PC-3 (cell line): ENCODE data around the gene LAMA2.

Source experiments
- CTCF ChIP-seq: fragments of 300-600 bp; sonication (generic); conservative IDR thresholded peaks from 2 replicates; pipeline ENCODE4 v1.5.1; 2017; ENCODE audit warnings: antibody characterized with exemption, low read depth, mild to moderate bottlenecking, low read length
- EZH2phosphoT487 ChIP-seq: fragments of 300-600 bp; sonication (generic); IDR thresholded peaks from 2 replicates; pipeline ENCODE4 v1.6.1; 2018; ENCODE audit warnings: mild to moderate bottlenecking, antibody characterized with exemption, low read length, borderline replicate concordance

DNA sequence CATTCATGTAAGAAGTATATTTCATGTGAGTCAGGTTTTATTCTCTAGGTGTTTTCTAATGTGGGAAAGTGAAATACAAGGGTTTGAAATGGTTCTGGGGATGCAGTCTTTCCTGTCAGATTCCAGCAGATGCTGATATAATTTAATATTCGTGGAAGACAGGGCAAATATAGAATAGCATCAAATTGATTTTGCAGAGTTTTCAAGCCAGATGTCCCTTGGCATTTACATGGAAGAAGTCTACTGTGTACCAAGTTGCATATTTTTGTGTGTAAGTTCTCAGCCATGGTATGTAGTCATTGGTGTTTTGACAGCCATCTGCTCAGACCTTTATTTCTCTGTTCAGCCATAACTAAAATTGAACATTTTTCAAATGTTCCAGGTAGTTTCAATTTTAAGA is 143.7 kb downstream of the LAMA2 start:
- TF ChIP-seq CTCF (no peak), EZH2phosphoT487 (no peak)
